Osteocyte (in vitro differentiated cells): Measurements from ENCODE around the gene TXNDC11. TPM values are rescaled to one million over a fixed set of nuclear protein-coding genes. Genes with fewer than 3 reads are reported as not detected.

Experiments used
- DNase-seq: peaks from one replicate; pipeline ENCODE4 v3.0.0; 2021; ENCODE audit warnings: mixed read lengths; ENCODE audit not compliant: unreplicated experiment; ENCODE audit errors: extremely low spot score
- H3K27ac Mint-ChIP-seq: one replicate; pipeline ENCODE4 v1.8.0; 2021; ENCODE audit warnings: mild to moderate bottlenecking, mixed read lengths; ENCODE audit not compliant: unreplicated experiment
- H3K27me3 Mint-ChIP-seq: one replicate; pipeline ENCODE4 v1.8.0; 2021; ENCODE audit warnings: mixed read lengths; ENCODE audit not compliant: unreplicated experiment
- H3K36me3 Mint-ChIP-seq: one replicate; pipeline ENCODE4 v1.8.0; 2021; ENCODE audit warnings: mixed read lengths; ENCODE audit not compliant: unreplicated experiment
- H3K4me1 Mint-ChIP-seq: one replicate; pipeline ENCODE4 v1.8.0; 2021; ENCODE audit warnings: mixed read lengths; ENCODE audit not compliant: unreplicated experiment
- H3K4me3 Mint-ChIP-seq: one replicate; pipeline ENCODE4 v1.8.0; 2021; ENCODE audit warnings: mild to moderate bottlenecking, moderate library complexity, mixed read lengths; ENCODE audit not compliant: unreplicated experiment
- H3K9me3 Mint-ChIP-seq: one replicate; pipeline ENCODE4 v1.8.0; 2021; ENCODE audit warnings: mixed read lengths; ENCODE audit not compliant: unreplicated experiment
- CTCF ChIP-seq: fragments of 200-600 bp; sonication (generic); IDR thresholded peaks from 2 replicates; pipeline ENCODE4 v1.5.0; 2021; ENCODE audit warnings: antibody characterized with exemption, mild to moderate bottlenecking, moderate library complexity
- total RNA-seq: library from RNA; stranded (reverse); gene quantifications from 2 replicates; pipeline ENCODE4 v1.2.1, GENCODE V29; 2021

The TXNDC11 gene
- total RNA-seq, 1 donor from 2014 or later = 31.9 TPM

DNA sequence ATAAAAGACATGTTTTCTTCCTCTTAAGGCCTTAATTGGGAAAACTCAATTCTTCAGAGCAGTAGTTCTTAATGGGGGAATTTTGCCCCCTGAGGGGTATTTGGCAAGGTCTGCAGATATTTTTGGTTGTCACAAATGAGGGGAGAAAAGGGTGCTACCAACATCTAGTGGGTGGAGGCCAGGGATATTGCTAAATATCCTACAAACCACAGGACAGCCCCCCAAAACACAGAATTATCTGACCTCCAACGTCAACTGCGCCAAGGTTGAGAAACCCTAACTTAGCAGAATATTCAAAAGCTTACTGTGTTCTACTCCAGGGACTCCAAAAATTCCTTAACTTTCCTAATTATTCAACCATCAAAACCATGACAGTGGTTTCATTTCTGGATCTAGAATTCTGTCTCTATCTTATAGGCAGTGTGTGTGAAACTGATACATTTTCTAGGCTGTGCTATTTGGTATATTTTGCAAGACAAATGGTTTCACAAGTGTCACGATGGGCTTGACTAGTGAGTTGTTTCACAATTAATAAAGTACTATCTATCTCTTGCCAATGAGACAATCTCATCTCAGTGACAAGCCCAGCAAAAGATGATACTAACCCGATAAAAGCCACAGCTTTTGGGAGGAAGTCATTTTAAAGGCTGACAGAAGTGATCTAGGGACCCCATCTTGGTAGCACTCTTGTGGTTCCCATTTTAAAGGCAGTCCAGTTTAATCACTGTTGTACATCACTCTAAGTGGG lies 14.7 kb downstream of the TXNDC11 start:
- peaks cover 46% of the 10 kb centered on the region for H3K36me3 Mint-ChIP-seq
- no peak overlapping the region for H3K4me3 Mint-ChIP-seq
- H3K9me3 Mint-ChIP-seq = no peaks in the 10 kb centered on the region

GRCh38 chr16:11726008-11726407 lies 16.6 kb downstream of the TXNDC11 start:
- Mint-ChIP-seq H3K4me1 (peaks cover 1% of the 10 kb centered on the region), H3K36me3 (peaks cover 48% of the 10 kb centered on the region), H3K9me3 (no peaks in the 10 kb centered on the region), H3K4me3 (no peak overlapping the region), H3K27me3 (no peaks in the 10 kb centered on the region), H3K27ac (no peak overlapping the region)
- no peak for TF ChIP-seq CTCF
- no peak for DNase-seq

More for the DNA sequence above, 14.7 kb downstream of the TXNDC11 start:
- Mint-ChIP-seq H3K27ac (no peak overlapping the region), H3K4me1 (peaks cover 1% of the 10 kb centered on the region), H3K27me3 (no peaks in the 10 kb centered on the region)
- no peak for DNase-seq
- no peak for TF ChIP-seq CTCF

- Mint-ChIP-seq H3K27me3 (no peaks in the 10 kb centered on the region), H3K9me3 (no peaks in the 10 kb centered on the region), H3K4me1 (peaks cover 1% of the 10 kb centered on the region), H3K36me3 (peaks cover 50% of the 10 kb centered on the region), H3K27ac (no peak overlapping the region), H3K4me3 (no peak overlapping the region)
- TF ChIP-seq CTCF = no peak
- DNase-seq = no peak
Measured at GRCh38 chr16:11725457-11725856, 17.2 kb downstream of the TXNDC11 start.

DNA sequence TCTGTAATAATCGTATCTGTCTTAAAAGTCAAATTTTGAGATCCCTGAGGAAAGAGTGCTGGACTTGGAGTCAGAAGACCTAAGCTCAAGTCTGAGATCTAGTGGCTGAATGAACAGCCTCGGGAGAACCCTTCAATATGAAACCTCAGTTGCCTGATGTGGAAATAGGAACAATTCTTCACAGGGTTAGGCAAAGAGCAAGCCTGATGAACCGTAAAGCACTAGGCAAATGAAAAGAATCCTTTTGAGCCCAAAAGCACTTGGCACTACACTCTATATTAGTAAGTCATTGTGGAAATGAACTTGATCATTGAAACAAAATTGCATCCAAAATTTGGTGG lies 20.2 kb downstream of the TXNDC11 start:
- DNase-seq = no peak
- Mint-ChIP-seq H3K9me3 (no peaks in the 10 kb centered on the region), H3K4me3 (no peak overlapping the region), H3K27ac (no peak overlapping the region), H3K4me1 (peaks cover 15% of the 10 kb centered on the region), H3K36me3 (peaks cover 36% of the 10 kb centered on the region), H3K27me3 (no peaks in the 10 kb centered on the region)
- TF ChIP-seq CTCF = no peak

- TF ChIP-seq CTCF = no peak
- Mint-ChIP-seq H3K4me1 (peaks cover 15% of the 10 kb centered on the region), H3K36me3 (peaks cover 34% of the 10 kb centered on the region), H3K4me3 (no peak overlapping the region), H3K27ac (no peak overlapping the region), H3K9me3 (no peaks in the 10 kb centered on the region), H3K27me3 (no peaks in the 10 kb centered on the region)
- no peak for DNase-seq
Measured at GRCh38 chr16:11721781-11722467, 20.7 kb downstream of the TXNDC11 start.
